Measurements from ENCODE around the gene DPEP2.
"Not testable (repeated sequence)": the region's sequence is repeated elsewhere in the genome, so short reads cannot be mapped to it uniquely, and the experiment has no call there.

Gene DPEP2

GRCh38 chr16:68000450-68000849 is 1.2 kb upstream of the DPEP2 start:
- Histone ChIP-seq H2AK5ac (ENCODE audit: low read length) (no peak overlapping the region), H3K27ac (ENCODE audit: low read depth, low read length) (no peak overlapping the region), H2BK15ac (replicated peaks; ENCODE audit: low read depth) (no peak overlapping the region), H3K4ac (ENCODE audit: low read depth, low read length) (no peak overlapping the region), H3K56ac (ENCODE audit: low read length) (no peak overlapping the region), H3K4me2 (ENCODE audit: low read length) (no peak overlapping the region), H2BK5ac (ENCODE audit: low read length) (no peak overlapping the region), H3K18ac (ENCODE audit: low read length) (no peak overlapping the region), H4K8ac (ENCODE audit: low read depth, low read length) (no peak overlapping the region), H3K36me3 (ENCODE audit: control insufficient read depth, insufficient read depth, low read length) (no peaks in the 10 kb centered on the region), H3K9ac (ENCODE audit: low read length) (no peak overlapping the region), H4K5ac (ENCODE audit: low read length) (no peak overlapping the region), H3K23ac (ENCODE audit: low read length) (no peak overlapping the region), H3K4me1 (ENCODE audit: control insufficient read depth, low read depth, low read length) (no peaks in the 10 kb centered on the region), H3K79me1 (ENCODE audit: low read length) (no peaks in the 10 kb centered on the region), H2BK120ac (ENCODE audit: low read depth, low read length) (no peak overlapping the region), H3K4me3 (ENCODE audit: low read length) (no peak overlapping the region), H3K27me3 (ENCODE audit: insufficient read depth, low read length, poor library complexity) (no peaks in the 10 kb centered on the region), H3K79me2 (ENCODE audit: control insufficient read depth, insufficient read depth, low read length) (no peaks in the 10 kb centered on the region)
- WGBS (ENCODE audit: extremely low coverage, insufficient coverage, low lambda C conversion rate) = no CpG with 5 or more reads among the region's 3 CpGs
- no peak for DNase-seq

DNA sequence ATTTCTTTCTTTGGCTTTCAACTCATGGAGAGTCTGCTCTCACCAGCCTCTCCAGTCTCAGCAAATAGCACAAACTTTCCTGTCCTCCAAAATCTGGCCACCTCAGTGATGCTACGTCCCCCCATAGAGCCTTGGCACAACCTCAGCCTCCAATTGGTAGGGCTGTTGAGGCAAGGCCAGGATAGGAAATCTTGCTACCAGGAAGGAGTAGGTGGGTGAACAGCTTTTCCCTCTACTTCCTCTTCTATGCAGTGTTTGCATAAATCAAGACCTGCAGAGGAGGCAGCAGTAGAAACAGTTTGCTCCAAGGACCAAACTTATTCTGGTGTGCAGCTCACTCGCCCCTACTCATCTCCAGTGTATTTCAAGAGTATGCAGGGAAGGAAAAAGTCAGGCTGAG is 701 bp upstream of the DPEP2 start:
- Histone ChIP-seq H2AK5ac (ENCODE audit: low read length) (no peak overlapping the region), H3K4me3 (ENCODE audit: low read length) (no peak overlapping the region), H3K4me2 (ENCODE audit: low read length) (no peak overlapping the region), H2BK15ac (replicated peaks; ENCODE audit: low read depth) (no peak overlapping the region), H3K9ac (ENCODE audit: low read length) (no peak overlapping the region), H3K27me3 (ENCODE audit: insufficient read depth, low read length, poor library complexity) (no peaks in the 10 kb centered on the region), H2BK5ac (ENCODE audit: low read length) (no peak overlapping the region), H3K36me3 (ENCODE audit: control insufficient read depth, insufficient read depth, low read length) (no peaks in the 10 kb centered on the region), H3K4me1 (ENCODE audit: control insufficient read depth, low read depth, low read length) (no peaks in the 10 kb centered on the region), H3K79me2 (ENCODE audit: control insufficient read depth, insufficient read depth, low read length) (no peaks in the 10 kb centered on the region), H3K18ac (ENCODE audit: low read length) (no peak overlapping the region), H3K56ac (ENCODE audit: low read length) (no peak overlapping the region), H2BK120ac (ENCODE audit: low read depth, low read length) (no peak overlapping the region), H4K5ac (ENCODE audit: low read length) (no peak overlapping the region), H3K79me1 (ENCODE audit: low read length) (no peaks in the 10 kb centered on the region), H3K23ac (ENCODE audit: low read length) (no peak overlapping the region), H3K27ac (ENCODE audit: low read depth, low read length) (no peak overlapping the region), H3K4ac (ENCODE audit: low read depth, low read length) (no peak overlapping the region), H4K8ac (ENCODE audit: low read depth, low read length) (no peak overlapping the region)
- no CpG with 5 or more reads among the region's 2 CpGs for WGBS (ENCODE audit: extremely low coverage, insufficient coverage, low lambda C conversion rate)
- no peak for DNase-seq

GRCh38 chr16:67998231-67998778 is 979 bp downstream of the DPEP2 start:
- DNase-seq; H3K79me2 ChIP-seq (ENCODE audit: control insufficient read depth, insufficient read depth, low read length); H3K27me3 ChIP-seq (ENCODE audit: insufficient read depth, low read length, poor library complexity); H4K5ac ChIP-seq (ENCODE audit: low read length); H3K36me3 ChIP-seq (ENCODE audit: control insufficient read depth, insufficient read depth, low read length); H2BK5ac ChIP-seq (ENCODE audit: low read length); H2BK15ac ChIP-seq (replicated peaks; ENCODE audit: low read depth); H2AK5ac ChIP-seq (ENCODE audit: low read length); H3K4me1 ChIP-seq (ENCODE audit: control insufficient read depth, low read depth, low read length); H3K4me3 ChIP-seq (ENCODE audit: low read length); H3K4ac ChIP-seq (ENCODE audit: low read depth, low read length); H3K56ac ChIP-seq (ENCODE audit: low read length); H3K27ac ChIP-seq (ENCODE audit: low read depth, low read length); H3K9ac ChIP-seq (ENCODE audit: low read length); H3K23ac ChIP-seq (ENCODE audit: low read length); H3K79me1 ChIP-seq (ENCODE audit: low read length); H4K8ac ChIP-seq (ENCODE audit: low read depth, low read length); H2BK120ac ChIP-seq (ENCODE audit: low read depth, low read length); H3K4me2 ChIP-seq (ENCODE audit: low read length); H3K18ac ChIP-seq (ENCODE audit: low read length): not testable (repeated sequence)
- no CpG with 5 or more reads among the region's 36 CpGs for WGBS (ENCODE audit: extremely low coverage, insufficient coverage, low lambda C conversion rate)

- Histone ChIP-seq H2AK5ac (ENCODE audit: low read length) (no peak overlapping the region), H3K4ac (ENCODE audit: low read depth, low read length) (no peak overlapping the region), H3K79me2 (ENCODE audit: control insufficient read depth, insufficient read depth, low read length) (no peaks in the 10 kb centered on the region), H3K36me3 (ENCODE audit: control insufficient read depth, insufficient read depth, low read length) (no peaks in the 10 kb centered on the region), H3K27me3 (ENCODE audit: insufficient read depth, low read length, poor library complexity) (no peaks in the 10 kb centered on the region), H3K4me3 (ENCODE audit: low read length) (no peak overlapping the region), H3K9ac (ENCODE audit: low read length) (no peak overlapping the region), H3K27ac (ENCODE audit: low read depth, low read length) (no peak overlapping the region), H2BK5ac (ENCODE audit: low read length) (no peak overlapping the region), H3K56ac (ENCODE audit: low read length) (no peak overlapping the region), H2BK15ac (replicated peaks; ENCODE audit: low read depth) (no peak overlapping the region), H4K8ac (ENCODE audit: low read depth, low read length) (no peak overlapping the region), H2BK120ac (ENCODE audit: low read depth, low read length) (no peak overlapping the region), H3K23ac (ENCODE audit: low read length) (no peak overlapping the region), H3K18ac (ENCODE audit: low read length) (no peak overlapping the region), H3K79me1 (ENCODE audit: low read length) (no peaks in the 10 kb centered on the region), H3K4me2 (ENCODE audit: low read length) (no peak overlapping the region), H4K5ac (ENCODE audit: low read length) (no peak overlapping the region), H3K4me1 (ENCODE audit: control insufficient read depth, low read depth, low read length) (no peaks in the 10 kb centered on the region)
- no peak for DNase-seq
- no CpG with 5 or more reads among the region's 5 CpGs for WGBS (ENCODE audit: extremely low coverage, insufficient coverage, low lambda C conversion rate)
Observed at GRCh38 chr16:67996666-67997065, 2.6 kb downstream of the DPEP2 start.

- Histone ChIP-seq H3K56ac (ENCODE audit: low read length) (no peak overlapping the region), H3K4me1 (ENCODE audit: control insufficient read depth, low read depth, low read length) (no peaks in the 10 kb centered on the region), H2BK120ac (ENCODE audit: low read depth, low read length) (no peak overlapping the region), H3K27ac (ENCODE audit: low read depth, low read length) (no peak overlapping the region), H3K18ac (ENCODE audit: low read length) (no peak overlapping the region), H2BK15ac (replicated peaks; ENCODE audit: low read depth) (no peak overlapping the region), H3K79me1 (ENCODE audit: low read length) (no peaks in the 10 kb centered on the region), H2AK5ac (ENCODE audit: low read length) (no peak overlapping the region), H4K5ac (ENCODE audit: low read length) (no peak overlapping the region), H3K9ac (ENCODE audit: low read length) (no peak overlapping the region), H3K23ac (ENCODE audit: low read length) (no peak overlapping the region), H3K4me3 (ENCODE audit: low read length) (no peak overlapping the region), H2BK5ac (ENCODE audit: low read length) (no peak overlapping the region), H3K36me3 (ENCODE audit: control insufficient read depth, insufficient read depth, low read length) (no peaks in the 10 kb centered on the region), H3K79me2 (ENCODE audit: control insufficient read depth, insufficient read depth, low read length) (no peaks in the 10 kb centered on the region), H3K4ac (ENCODE audit: low read depth, low read length) (no peak overlapping the region), H4K8ac (ENCODE audit: low read depth, low read length) (no peak overlapping the region), H3K4me2 (ENCODE audit: low read length) (no peak overlapping the region), H3K27me3 (ENCODE audit: insufficient read depth, low read length, poor library complexity) (no peaks in the 10 kb centered on the region)
- WGBS (ENCODE audit: extremely low coverage, insufficient coverage, low lambda C conversion rate) = no CpG with 5 or more reads among the region's 5 CpGs
- no peak for DNase-seq
Observed at GRCh38 chr16:67995423-67995822, 3.9 kb downstream of the DPEP2 start.

DNA sequence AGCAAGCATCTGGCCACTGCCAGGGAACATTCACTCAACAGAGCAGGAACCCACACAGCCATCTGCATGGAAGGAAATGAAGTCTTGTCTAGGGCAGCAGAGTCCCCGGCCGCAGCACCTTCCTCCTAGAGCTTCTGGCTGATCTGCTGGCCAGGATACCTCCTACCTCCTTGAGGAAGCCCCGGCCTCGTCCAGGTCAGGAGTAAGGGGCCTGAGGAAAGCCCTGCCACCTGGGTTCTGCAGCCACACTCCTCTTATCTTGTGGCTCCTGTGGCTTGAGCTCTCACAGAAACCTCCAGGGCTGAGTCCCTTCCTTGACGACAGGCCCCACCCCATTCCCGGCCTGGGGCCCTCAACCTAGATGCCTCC is 5.3 kb downstream of the DPEP2 start:
- DNase-seq = not testable (repeated sequence)
- no CpG with 5 or more reads among the region's 6 CpGs for WGBS (ENCODE audit: extremely low coverage, insufficient coverage, low lambda C conversion rate)

More for the DNA sequence above, 5.3 kb downstream of the DPEP2 start:
- not testable (repeated sequence) for H3K4me1 ChIP-seq (ENCODE audit: control insufficient read depth, low read depth, low read length); H4K8ac ChIP-seq (ENCODE audit: low read depth, low read length); H2BK5ac ChIP-seq (ENCODE audit: low read length); H4K5ac ChIP-seq (ENCODE audit: low read length); H2BK15ac ChIP-seq (replicated peaks; ENCODE audit: low read depth); H2AK5ac ChIP-seq (ENCODE audit: low read length); H3K4me3 ChIP-seq (ENCODE audit: low read length); H3K4me2 ChIP-seq (ENCODE audit: low read length); H3K27ac ChIP-seq (ENCODE audit: low read depth, low read length); H3K79me2 ChIP-seq (ENCODE audit: control insufficient read depth, insufficient read depth, low read length); H3K56ac ChIP-seq (ENCODE audit: low read length); H3K79me1 ChIP-seq (ENCODE audit: low read length); H2BK120ac ChIP-seq (ENCODE audit: low read depth, low read length); H3K9ac ChIP-seq (ENCODE audit: low read length); H3K23ac ChIP-seq (ENCODE audit: low read length); H3K4ac ChIP-seq (ENCODE audit: low read depth, low read length); H3K27me3 ChIP-seq (ENCODE audit: insufficient read depth, low read length, poor library complexity); H3K36me3 ChIP-seq (ENCODE audit: control insufficient read depth, insufficient read depth, low read length); H3K18ac ChIP-seq (ENCODE audit: low read length)

All from mesendoderm (in vitro differentiated cells).